ENCODE results near the gene CIAPIN1.

The CIAPIN1 gene

DNA sequence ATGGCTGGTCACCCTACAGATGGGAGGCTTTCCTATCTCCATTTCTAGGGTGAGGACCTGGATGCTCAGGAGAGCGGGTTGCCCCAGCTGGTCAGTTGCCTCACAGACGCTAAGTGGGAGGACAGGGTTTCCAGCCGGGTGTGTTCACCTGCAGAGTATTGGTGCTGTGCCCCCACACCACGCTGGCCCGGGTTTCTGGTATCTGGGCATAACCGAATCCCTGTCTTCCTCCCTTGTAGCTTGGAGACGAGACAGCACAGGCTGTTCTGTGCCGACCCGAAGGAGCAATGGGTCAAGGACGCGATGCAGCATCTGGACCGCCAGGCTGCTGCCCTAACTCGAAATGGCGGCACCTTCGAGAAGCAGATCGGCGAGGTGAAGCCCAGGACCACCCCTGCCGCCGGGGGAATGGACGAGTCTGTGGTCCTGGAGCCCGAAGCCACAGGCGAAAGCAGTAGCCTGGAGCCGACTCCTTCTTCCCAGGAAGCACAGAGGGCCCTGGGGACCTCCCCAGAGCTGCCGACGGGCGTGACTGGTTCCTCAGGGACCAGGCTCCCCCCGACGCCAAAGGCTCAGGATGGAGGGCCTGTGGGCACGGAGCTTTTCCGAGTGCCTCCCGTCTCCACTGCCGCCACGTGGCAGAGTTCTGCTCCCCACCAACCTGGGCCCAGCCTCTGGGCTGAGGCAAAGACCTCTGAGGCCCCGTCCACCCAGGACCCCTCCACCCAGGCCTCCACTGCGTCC is 65.2 kb downstream of the CIAPIN1 start:
- DNase-seq = no peak

DNA sequence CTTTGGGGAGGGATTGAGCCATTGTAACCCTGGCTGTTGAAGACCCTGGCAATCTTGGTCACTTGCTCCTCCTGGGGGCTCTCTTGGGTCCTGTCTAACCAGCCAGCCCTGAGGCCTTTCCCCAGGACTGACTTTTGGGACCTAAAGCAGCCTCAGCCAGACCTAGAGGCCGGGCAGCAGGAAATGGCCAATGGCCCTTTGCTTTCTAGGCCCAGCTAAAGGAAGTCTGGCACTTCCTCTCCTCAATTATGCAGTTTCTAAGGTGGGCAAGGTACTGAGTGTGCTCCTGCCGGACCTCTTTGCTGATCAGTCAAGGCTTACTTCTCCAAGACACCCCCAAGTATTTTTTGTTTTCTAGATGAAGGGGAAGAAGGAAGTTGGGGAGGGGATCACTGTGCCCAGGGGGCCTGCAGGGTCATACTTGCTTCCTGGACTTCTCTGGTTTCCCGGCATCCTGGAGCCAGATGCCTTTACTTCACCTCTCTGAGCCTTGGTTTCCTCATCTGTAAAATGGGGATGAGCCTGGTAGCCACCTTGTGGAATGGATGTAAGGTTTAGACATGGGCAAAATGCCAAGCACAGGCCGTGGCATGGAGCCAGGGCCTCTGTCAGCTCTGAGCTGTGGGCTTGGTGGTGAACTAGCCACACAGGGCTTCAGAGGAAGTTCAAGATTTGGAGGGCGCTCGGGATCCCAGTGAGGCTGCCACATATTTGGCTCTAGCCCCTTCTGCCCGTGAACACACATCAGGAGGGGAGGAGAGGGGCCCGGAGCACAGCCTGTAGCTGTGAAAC is 66.3 kb downstream of the CIAPIN1 start:
- peak; percentile 41 for DNase-seq

DNA sequence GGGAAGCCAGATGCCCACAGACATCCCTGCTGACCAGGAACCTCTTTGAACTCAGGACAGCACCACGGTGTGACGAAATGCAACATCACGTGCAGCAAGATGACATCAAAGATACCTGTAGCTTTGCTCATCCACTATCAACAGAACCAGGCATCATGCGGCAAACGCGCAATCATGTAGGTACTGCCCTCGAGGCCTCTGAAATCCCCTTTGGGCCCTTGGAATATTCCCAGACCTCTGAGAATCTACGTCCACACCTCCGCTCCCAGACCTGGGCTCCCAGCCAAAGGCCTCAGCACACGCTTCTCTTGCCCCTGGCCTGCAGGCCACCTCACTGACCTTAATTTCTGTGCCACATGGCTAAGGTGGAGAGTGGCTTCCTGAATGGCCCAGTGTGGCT is 67.6 kb downstream of the CIAPIN1 start:
- no peak for DNase-seq
